Endothelial cell of umbilical vein (primary cell): ENCODE data around the gene NOP16. TPM values are rescaled to one million over a fixed set of nuclear protein-coding genes. Genes with fewer than 3 reads are reported as not detected.

Experiments
- BruUV-seq: library from RNA; stranded (reverse); fragments of 400-500 nt; replicated peaks from 2 replicates; lab custom pipeline; 2021; lab: Mats Ljungman, UMichigan
- CTCF ChIA-PET: fragments of 300-600, 350-600 bp; sonication (Branson Sonifier 250); formaldehyde crosslinking; loops from one replicate; lab custom pipeline; 2021; ENCODE audit warnings: antibody characterized with exemption, inconsistent platforms; lab: Charles Lee
- POLR2A ChIA-PET: fragments of 300-600, 350-600 bp; sonication (Branson Sonifier 250); formaldehyde crosslinking; loops from one replicate; lab custom pipeline; 2021; ENCODE audit warnings: antibody characterized with exemption, inconsistent platforms; lab: Charles Lee
- DNase-seq: peaks from one replicate; pipeline ENCODE4 v3.0.0-alpha.2; 2011; ENCODE audit warnings: low read depth, low spot score
- FAIRE-seq: peaks from 2 replicates; lab custom pipeline; 2011; peaks lifted over from hg19 to GRCh38; lab: Jason Lieb, UNC
- H2AFZ ChIP-seq: 2 replicates; pipeline ENCODE4 v1.6.0; 2012; ENCODE audit warnings: low read depth, low read length, control low read depth, inconsistent platforms
- H3K27ac ChIP-seq: 2 replicates; pipeline ENCODE4 v1.5.1; 2011; ENCODE audit warnings: low read depth, mild to moderate bottlenecking, control low read depth, low read length, moderate library complexity; ENCODE audit not compliant: insufficient read depth
- H3K27me3 ChIP-seq, 2 experiments: 2 replicates each; pipeline versions ENCODE4 v1.6.0 to v1.6.1; 2011; ENCODE audit warnings: low read length in 2 of 2, mixed read lengths in 1 of 2; ENCODE audit not compliant: control insufficient read depth in 2 of 2, insufficient read depth in 2 of 2
- H3K36me3 ChIP-seq, 2 experiments: 2 replicates in 1 of 2; 3 replicates in 1 of 2; pipeline ENCODE4 v1.5.1; 2011; ENCODE audit warnings: low read length in 2 of 2, mild to moderate bottlenecking in 1 of 2, moderate library complexity in 1 of 2; ENCODE audit not compliant: control insufficient read depth in 2 of 2, insufficient read depth in 2 of 2; ENCODE audit errors: extremely low read depth in 1 of 2
- H3K4me1 ChIP-seq: 3 replicates; pipeline ENCODE4 v1.5.1; 2011; ENCODE audit warnings: mild to moderate bottlenecking, low read length; ENCODE audit not compliant: control insufficient read depth, insufficient read depth; ENCODE audit errors: extremely low read depth
- H3K4me2 ChIP-seq: 2 replicates; pipeline ENCODE4 v1.6.1; 2011; ENCODE audit warnings: low read length, control low read depth, mixed read lengths; ENCODE audit not compliant: insufficient read depth
- H3K4me3 ChIP-seq, 3 experiments: fragments of 200-600 bp in 1 of 3; sonication (generic), shearing (Covaris generic) in 1 of 3; replicated peaks in 1 of 3; 2 replicates each; pipeline ENCODE4 v1.5.1; 2011 to 2016; ENCODE audit warnings: control low read depth in 3 of 3, low read length in 3 of 3, mild to moderate bottlenecking in 2 of 3, inconsistent platforms in 1 of 3, low read depth in 1 of 3, moderate library complexity in 1 of 3; ENCODE audit not compliant: insufficient read depth in 1 of 3
- H3K79me2 ChIP-seq: 2 replicates; pipeline ENCODE4 v1.6.0; 2012; ENCODE audit warnings: low read length, inconsistent platforms; ENCODE audit not compliant: control insufficient read depth, insufficient read depth
- H3K9ac ChIP-seq: replicated peaks from 2 replicates; pipeline ENCODE3; 2011; ENCODE audit warnings: low read length, control low read depth; ENCODE audit not compliant: insufficient read depth; ENCODE audit errors: extremely low read depth
- H3K9me1 ChIP-seq: replicated peaks from 3 replicates; pipeline ENCODE4 v1.6.0; 2011; ENCODE audit warnings: mild to moderate bottlenecking, low read length; ENCODE audit not compliant: control insufficient read depth, insufficient read depth; ENCODE audit errors: extremely low read depth
- H3K9me3 ChIP-seq: replicated peaks from 2 replicates; pipeline ENCODE4 v1.5.1; 2012; ENCODE audit warnings: low read length, inconsistent platforms; ENCODE audit not compliant: control insufficient read depth, insufficient read depth
- H4K20me1 ChIP-seq: replicated peaks from 2 replicates; pipeline ENCODE3; 2011; ENCODE audit warnings: mild to moderate bottlenecking, low read length; ENCODE audit not compliant: control insufficient read depth, insufficient read depth; ENCODE audit errors: extremely low read depth
- EZH2 ChIP-seq: IDR thresholded peaks from 2 replicates; pipeline ENCODE4 v1.6.1; 2012; ENCODE audit warnings: borderline replicate concordance, low read depth, mild to moderate bottlenecking, moderate library complexity, low read length, inconsistent platforms; ENCODE audit not compliant: severe bottlenecking
- FOS ChIP-seq: IDR thresholded peaks from 2 replicates; pipeline ENCODE4 v1.6.1; 2011; ENCODE audit warnings: mild to moderate bottlenecking, low read length, moderate library complexity, borderline replicate concordance; ENCODE audit not compliant: insufficient read depth
- GATA2 ChIP-seq: IDR thresholded peaks from 2 replicates; pipeline ENCODE4 v1.7.0; 2011; ENCODE audit warnings: low read depth, mild to moderate bottlenecking, moderate library complexity, mixed read lengths, low read length; ENCODE audit not compliant: insufficient read length, insufficient read depth
- JUN ChIP-seq: IDR thresholded peaks from 2 replicates; pipeline ENCODE4 v1.6.1; 2011; ENCODE audit warnings: borderline replicate concordance, low read depth; ENCODE audit not compliant: insufficient read length, insufficient read depth
- MYC ChIP-seq: IDR thresholded peaks from one replicate; pipeline ENCODE4 v1.6.1; 2011; ENCODE audit warnings: mild to moderate bottlenecking, low read depth, low read length
- POLR2A ChIP-seq: IDR thresholded peaks from 2 replicates; pipeline ENCODE4 v1.6.1; 2012; ENCODE audit warnings: low read depth, mild to moderate bottlenecking, control low read depth, low read length
- POLR2AphosphoS5 ChIP-seq: IDR thresholded peaks from 2 replicates; pipeline ENCODE4 v1.6.1; 2012; ENCODE audit warnings: low read depth, mild to moderate bottlenecking, control low read depth, low read length, moderate library complexity; ENCODE audit not compliant: insufficient read depth
- dilution Hi-C: fragments of 300-500 bp; cut with MboI; formaldehyde crosslinking; loops from one replicate; pipeline ENCODE4 v1.15.0; 2019; ENCODE audit warnings: low sequenced_read_pairs; ENCODE audit not compliant: extremely low pct_ligation_motif_present
- intact Hi-C: fragments of 100-400 bp; cut with micrococcal nuclease; formaldehyde crosslinking; loops from one replicate; pipeline ENCODE4 v1.10.0; 2022
- polyA plus RNA-seq, 4 experiments: library from polyadenylated mRNA; depleted of rRNA in 3 of 4; stranded (reverse) in 3 of 4; unstranded in 1 of 4; fragments of >200 nt; gene quantifications; 2 replicates each; pipeline versions ENCODE4 v1.2.1 to v1.2.3, GENCODE V29; 2011 to 2012; ENCODE audit warnings: missing spikeins in 1 of 4
- total RNA-seq: library from RNA; stranded (reverse); gene quantifications from 2 replicates; pipeline ENCODE4 v1.2.3, GENCODE V29; 2021
- TF ChIP-seq, protein P1 (sequence below), 2 donors: IDR thresholded peaks; 1 replicate in 1 of 2; 2 replicates in 1 of 2; pipeline ENCODE4 v1.5.1; 2011; ENCODE audit warnings: low read length in 2 of 2, mild to moderate bottlenecking in 2 of 2, moderate library complexity in 2 of 2, control low read depth in 1 of 2, inconsistent platforms in 1 of 2, low read depth in 1 of 2; ENCODE audit not compliant: insufficient read depth in 1 of 2; ENCODE audit errors: extremely low read depth in 1 of 2
- TF ChIP-seq, protein P2 (sequence below): IDR thresholded peaks from 2 replicates; pipeline ENCODE4 v1.6.1; 2011; ENCODE audit not compliant: insufficient read depth, insufficient read length

Gene NOP16
- total and polyA plus RNA-seq, 2 donors (not counting 3 experiments of a cell fraction or from before 2014, with no cell fraction given): 41.1 to 47.4 TPM

DNA sequence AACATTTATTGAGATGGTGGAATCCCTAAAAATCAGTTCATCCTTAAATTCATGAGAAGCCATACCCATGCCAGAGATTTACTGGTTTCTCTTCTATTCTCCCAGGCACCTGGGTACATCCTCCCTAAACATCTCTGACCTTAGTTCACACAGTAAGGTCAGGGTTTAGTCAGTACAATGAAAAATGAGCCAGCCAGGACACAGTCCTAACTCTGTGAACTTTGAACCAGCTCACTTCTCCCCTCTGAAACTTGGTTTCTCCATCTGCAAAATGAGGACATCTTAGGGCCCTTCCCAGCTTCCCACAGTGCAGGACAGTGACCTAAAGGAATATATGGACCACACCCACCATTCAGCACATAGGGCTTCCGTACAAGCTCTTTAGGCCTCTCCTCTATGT lies 1.9 kb downstream of the NOP16 start:
- no peaks in the 10 kb centered on the region for H3K9me1 ChIP-seq
- peaks cover 14% of the 10 kb centered on the region for H3K4me1 ChIP-seq
- H3K4me2 ChIP-seq: peak overlapping the region; percentile 91
- no peaks in the 10 kb centered on the region for H4K20me1 ChIP-seq
- H2AFZ ChIP-seq: no peak overlapping the region
- intact Hi-C loops: loop anchor here (10.0 kb wide), 1 partner anchor 1208 kb away; the partner anchor contains the start of gene TMED9
- H3K9ac ChIP-seq: no peak overlapping the region
- FAIRE-seq: no peak
- POLR2A ChIA-PET: no interaction called here
- dilution Hi-C loops: no loop called here
- H3K79me2 ChIP-seq: peaks cover 34% of the 10 kb centered on the region
- DNase-seq: no peak
- TF ChIP-seq, protein P1, sequence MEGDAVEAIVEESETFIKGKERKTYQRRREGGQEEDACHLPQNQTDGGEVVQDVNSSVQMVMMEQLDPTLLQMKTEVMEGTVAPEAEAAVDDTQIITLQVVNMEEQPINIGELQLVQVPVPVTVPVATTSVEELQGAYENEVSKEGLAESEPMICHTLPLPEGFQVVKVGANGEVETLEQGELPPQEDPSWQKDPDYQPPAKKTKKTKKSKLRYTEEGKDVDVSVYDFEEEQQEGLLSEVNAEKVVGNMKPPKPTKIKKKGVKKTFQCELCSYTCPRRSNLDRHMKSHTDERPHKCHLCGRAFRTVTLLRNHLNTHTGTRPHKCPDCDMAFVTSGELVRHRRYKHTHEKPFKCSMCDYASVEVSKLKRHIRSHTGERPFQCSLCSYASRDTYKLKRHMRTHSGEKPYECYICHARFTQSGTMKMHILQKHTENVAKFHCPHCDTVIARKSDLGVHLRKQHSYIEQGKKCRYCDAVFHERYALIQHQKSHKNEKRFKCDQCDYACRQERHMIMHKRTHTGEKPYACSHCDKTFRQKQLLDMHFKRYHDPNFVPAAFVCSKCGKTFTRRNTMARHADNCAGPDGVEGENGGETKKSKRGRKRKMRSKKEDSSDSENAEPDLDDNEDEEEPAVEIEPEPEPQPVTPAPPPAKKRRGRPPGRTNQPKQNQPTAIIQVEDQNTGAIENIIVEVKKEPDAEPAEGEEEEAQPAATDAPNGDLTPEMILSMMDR (IDR thresholded peaks at IDR 0.05; ENCODE audit: extremely low read depth in 1 of 2, insufficient read depth in 1 of 2, low read depth in 1 of 2, low read length in 2 of 2): no peak
- TF ChIP-seq POLR2AphosphoS5: no peak
- no peak for TF ChIP-seq POLR2A
- TF ChIP-seq, protein P2, sequence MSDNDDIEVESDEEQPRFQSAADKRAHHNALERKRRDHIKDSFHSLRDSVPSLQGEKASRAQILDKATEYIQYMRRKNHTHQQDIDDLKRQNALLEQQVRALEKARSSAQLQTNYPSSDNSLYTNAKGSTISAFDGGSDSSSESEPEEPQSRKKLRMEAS: no peak
- no peak for TF ChIP-seq GATA2
- no peak for TF ChIP-seq FOS
- no peak for TF ChIP-seq MYC
- TF ChIP-seq EZH2: no peak
- TF ChIP-seq JUN: no peak
- H3K27me3 ChIP-seq: no peaks in the 10 kb centered on the region
- H3K36me3 ChIP-seq: peaks cover 9 to 23% of the 10 kb centered on the region in 2 experiments
- H3K27ac ChIP-seq: no peak overlapping the region
- BruUV-seq: no TSS peak
- CTCF ChIA-PET: no interaction called here
- H3K9me3 ChIP-seq: no peaks in the 10 kb centered on the region
- no peak overlapping the region for H3K4me3 ChIP-seq
